ENCODE data around the gene ISG15. TPM values are rescaled to one million over a fixed set of nuclear protein-coding genes. Genes with fewer than 3 reads are reported as not detected.
A peak's percentile ranks its signal among the peaks of the same experiment; 100 is the strongest.

The ISG15 gene
- total RNA-seq, 1 experiment from 2014 or later = 165 TPM

- BruUV-seq (replicated peaks) = no TSS peak
- Mint-ChIP-seq H3K27me3 (ENCODE audit: unreplicated experiment) (no peaks in the 10 kb centered on the region), H3K9me3 (ENCODE audit: low read depth, unreplicated experiment) (no peaks in the 10 kb centered on the region), H3K27ac (ENCODE audit: unreplicated experiment) (peak overlapping the region; percentile 70), H3K36me3 (ENCODE audit: insufficient read depth, unreplicated experiment) (peaks cover 82% of the 10 kb centered on the region), H3K4me1 (ENCODE audit: low read depth, unreplicated experiment) (no peaks in the 10 kb centered on the region), H3K4me3 (ENCODE audit: low read depth, unreplicated experiment) (peak overlapping the region; percentile 73)
- no peak for TF ChIP-seq CTCF (IDR thresholded peaks at IDR 0.05; ENCODE audit: unreplicated experiment)
- CTCF ChIA-PET = interaction anchor here (0.6 to 1.8 kb wide), 2 partner anchors 55 to 231 kb away, joined by 4 read pairs; partner anchors contain the start of gene C1orf159
- no peak for DNase-seq
- intact Hi-C loops (cut with micrococcal nuclease; ENCODE audit: unreplicated experiment) = no loop called here
These were observed 47.1 kb downstream of the ISG15 start for GRCh38 chr1:1060281-1061000.

DNA sequence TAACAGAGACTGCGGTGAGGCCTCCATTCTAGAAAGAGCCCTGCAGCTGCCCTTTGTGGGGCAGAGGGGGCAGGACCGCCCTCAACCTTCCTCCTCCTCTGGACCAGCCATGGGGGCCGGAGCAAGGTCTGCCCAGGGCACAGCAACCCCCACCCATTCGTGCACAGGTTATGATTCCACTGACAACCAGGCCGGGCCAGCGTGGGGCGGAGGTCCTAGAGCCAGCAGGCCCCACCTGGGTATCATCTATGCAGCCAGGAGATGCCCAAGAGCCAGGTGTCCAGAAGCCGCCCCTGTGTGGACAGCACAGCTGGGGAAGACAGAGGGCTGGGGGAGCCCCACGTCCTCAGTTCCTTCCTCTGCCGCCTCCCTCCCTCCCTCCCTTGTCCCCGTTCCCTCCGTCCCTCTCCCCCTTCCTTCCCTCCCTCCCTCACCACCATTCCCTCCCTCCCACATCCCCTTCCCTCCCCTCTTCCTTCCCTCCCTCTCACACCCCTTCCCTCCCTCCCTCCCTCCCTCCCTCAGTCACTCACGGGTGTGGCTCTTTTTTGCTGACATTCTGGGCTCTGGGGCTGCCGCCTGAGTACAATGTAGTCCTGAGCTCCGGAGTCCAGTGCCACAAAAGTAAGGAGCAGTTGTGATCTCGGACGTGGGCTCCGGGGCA, 48.5 kb downstream of the ISG15 start:
- intact Hi-C loops (cut with micrococcal nuclease; ENCODE audit: unreplicated experiment) = no loop called here
- no peak for DNase-seq

GRCh38 chr1:1062348-1063163, 49.3 kb downstream of the ISG15 start:
- Mint-ChIP-seq H3K36me3 (ENCODE audit: insufficient read depth, unreplicated experiment) (peaks cover 81% of the 10 kb centered on the region), H3K27me3 (ENCODE audit: unreplicated experiment) (no peaks in the 10 kb centered on the region), H3K27ac (ENCODE audit: unreplicated experiment) (no peak overlapping the region), H3K9me3 (ENCODE audit: low read depth, unreplicated experiment) (no peaks in the 10 kb centered on the region), H3K4me1 (ENCODE audit: low read depth, unreplicated experiment) (no peaks in the 10 kb centered on the region), H3K4me3 (ENCODE audit: low read depth, unreplicated experiment) (peak overlapping the region; percentile 55)
- CTCF ChIA-PET = no interaction called here
- DNase-seq = no peak
- TF ChIP-seq CTCF (IDR thresholded peaks at IDR 0.05; ENCODE audit: unreplicated experiment) = no peak
- BruUV-seq (replicated peaks) = no TSS peak
- intact Hi-C loops (cut with micrococcal nuclease; ENCODE audit: unreplicated experiment) = no loop called here

More for the DNA sequence above, 48.5 kb downstream of the ISG15 start:
- no peaks in the 10 kb centered on the region for H3K27me3 Mint-ChIP-seq (ENCODE audit: unreplicated experiment)
- H3K4me3 Mint-ChIP-seq (ENCODE audit: low read depth, unreplicated experiment) = peak overlapping the region; percentile 55
- H3K4me1 Mint-ChIP-seq (ENCODE audit: low read depth, unreplicated experiment) = no peaks in the 10 kb centered on the region
- H3K9me3 Mint-ChIP-seq (ENCODE audit: low read depth, unreplicated experiment) = no peaks in the 10 kb centered on the region
- BruUV-seq (replicated peaks) = no TSS peak
- CTCF ChIA-PET = no interaction called here
- peaks cover 83% of the 10 kb centered on the region for H3K36me3 Mint-ChIP-seq (ENCODE audit: insufficient read depth, unreplicated experiment)
- no peak overlapping the region for H3K27ac Mint-ChIP-seq (ENCODE audit: unreplicated experiment)
- no peak for TF ChIP-seq CTCF (IDR thresholded peaks at IDR 0.05; ENCODE audit: unreplicated experiment)

- Mint-ChIP-seq H3K9me3 (ENCODE audit: low read depth, unreplicated experiment) (no peaks in the 10 kb centered on the region), H3K4me3 (ENCODE audit: low read depth, unreplicated experiment) (peak overlapping the region; percentile 55), H3K4me1 (ENCODE audit: low read depth, unreplicated experiment) (no peaks in the 10 kb centered on the region), H3K27me3 (ENCODE audit: unreplicated experiment) (no peaks in the 10 kb centered on the region), H3K27ac (ENCODE audit: unreplicated experiment) (peak overlapping the region; percentile 92), H3K36me3 (ENCODE audit: insufficient read depth, unreplicated experiment) (peaks cover 81% of the 10 kb centered on the region)
- intact Hi-C loops (cut with micrococcal nuclease; ENCODE audit: unreplicated experiment) = no loop called here
- no TSS peak for BruUV-seq (replicated peaks)
- TF ChIP-seq CTCF (IDR thresholded peaks at IDR 0.05; ENCODE audit: unreplicated experiment) = no peak
- CTCF ChIA-PET = interaction anchor here (0.8 to 1.6 kb wide), 8 partner anchors 41 to 229 kb away, joined by 3 to 9 read pairs (median 4); partner anchors contain the start of gene C1orf159
- DNase-seq = no peak
These were observed 50.1 kb downstream of the ISG15 start for GRCh38 chr1:1063261-1063944.

All from Calu3 (cell line).